Gastrocnemius medialis (tissue), 4 donors: ENCODE measurements around the gene FAM162A. TPM values are rescaled to one million over a fixed set of nuclear protein-coding genes. Genes with fewer than 3 reads are reported as not detected.

ENCODE experiments used
- ATAC-seq, 2 donors: fragments of 150-250 bp; one replicate each; pipeline ENCODE4 v1.9.1; 2016
- DNase-seq, 2 donors: peaks; one replicate each; pipeline ENCODE4 v3.0.0-alpha.2; 2019
- H3K27ac ChIP-seq, 4 donors: fragments of 200-600 bp; sonication (generic); 1 replicate in 1 of 4; 2 replicates in 3 of 4; pipeline ENCODE4 v1.5.1; 2016 to 2018; ENCODE audit warnings: mild to moderate bottlenecking in 2 of 4, moderate library complexity in 1 of 4
- H3K27me3 ChIP-seq, 3 donors: fragments of 200-600 bp; sonication (generic) in 2 of 3; 1 replicate in 1 of 3; 2 replicates in 2 of 3; pipeline versions ENCODE4 v1.5.1 to v1.6.0; 2016 to 2019; ENCODE audit warnings: mild to moderate bottlenecking in 1 of 3, moderate library complexity in 1 of 3
- H3K36me3 ChIP-seq, 2 donors: fragments of 200-600 bp; sonication (generic) in 1 of 2; one replicate each; pipeline ENCODE4 v1.5.1; 2017 to 2018
- H3K4me1 ChIP-seq, 2 donors: fragments of 200-600 bp; sonication (generic) in 1 of 2; one replicate each; pipeline ENCODE4 v1.5.1; 2016 to 2017; ENCODE audit warnings: mild to moderate bottlenecking in 2 of 2
- H3K4me3 ChIP-seq, 4 donors: fragments of 200-600 bp; sonication (generic) in 3 of 4; 1 replicate in 1 of 4; 2 replicates in 3 of 4; pipeline ENCODE4 v1.5.1; 2016 to 2019; ENCODE audit warnings: mild to moderate bottlenecking in 2 of 4
- H3K9me3 ChIP-seq, 3 donors: fragments of 200-600 bp; sonication (generic) in 2 of 3; 1 replicate in 1 of 3; 2 replicates in 2 of 3; pipeline ENCODE4 v1.5.1; 2016 to 2019
- POLR2A ChIP-seq, 2 donors: fragments of 450-650 bp; IDR thresholded peaks; one replicate each; pipeline ENCODE4 v1.6.1; 2017; ENCODE audit warnings: antibody characterized with exemption in 2 of 2, mild to moderate bottlenecking in 2 of 2, moderate library complexity in 2 of 2
- in situ Hi-C, 4 donors: fragments of 200-750 bp; cut with MboI; loops; one replicate each; pipeline versions ENCODE4 v1.15.0 to v1.8.0; 2017; ENCODE audit warnings: low sequenced_read_pairs in 4 of 4
- intact Hi-C: fragments of 100-400 bp; cut with DNase I; formaldehyde crosslinking; loops from one replicate; pipeline ENCODE4 v1.15.1; 2023; ENCODE audit warnings: low total_unique reads
- total RNA-seq, 4 donors: library from RNA; depleted of rRNA; stranded (reverse); fragments of >200 nt; gene quantifications; one replicate each; pipeline versions ENCODE4 v1.1.0 to v1.2.3, GENCODE V29; 2016
- TF ChIP-seq, protein P1 (sequence below), 5 experiments: fragments of 450-650 bp in 3 of 5; fragments of 200-600 bp in 2 of 5; sonication (generic) in 2 of 5; IDR thresholded peaks in 4 of 5; conservative IDR thresholded peaks in 1 of 5; 1 replicate in 4 of 5; 2 replicates in 1 of 5; pipeline ENCODE4 v1.5.1; 2016 to 2019; ENCODE audit warnings: antibody characterized with exemption in 5 of 5, mild to moderate bottlenecking in 3 of 5, moderate library complexity in 3 of 5

The FAM162A gene
- total RNA-seq, 4 donors from 2014 or later: 18.8 to 52.4 (median 43.3) TPM

GRCh38 chr3:122392868-122393844, 9.2 kb downstream of the FAM162A start:
- DNase-seq (no peak), ATAC-seq (peak in 1 of 2 donors; percentile 37)
- TF ChIP-seq POLR2A (IDR thresholded peaks at IDR 0.05): no peak
- TF ChIP-seq, protein P1, sequence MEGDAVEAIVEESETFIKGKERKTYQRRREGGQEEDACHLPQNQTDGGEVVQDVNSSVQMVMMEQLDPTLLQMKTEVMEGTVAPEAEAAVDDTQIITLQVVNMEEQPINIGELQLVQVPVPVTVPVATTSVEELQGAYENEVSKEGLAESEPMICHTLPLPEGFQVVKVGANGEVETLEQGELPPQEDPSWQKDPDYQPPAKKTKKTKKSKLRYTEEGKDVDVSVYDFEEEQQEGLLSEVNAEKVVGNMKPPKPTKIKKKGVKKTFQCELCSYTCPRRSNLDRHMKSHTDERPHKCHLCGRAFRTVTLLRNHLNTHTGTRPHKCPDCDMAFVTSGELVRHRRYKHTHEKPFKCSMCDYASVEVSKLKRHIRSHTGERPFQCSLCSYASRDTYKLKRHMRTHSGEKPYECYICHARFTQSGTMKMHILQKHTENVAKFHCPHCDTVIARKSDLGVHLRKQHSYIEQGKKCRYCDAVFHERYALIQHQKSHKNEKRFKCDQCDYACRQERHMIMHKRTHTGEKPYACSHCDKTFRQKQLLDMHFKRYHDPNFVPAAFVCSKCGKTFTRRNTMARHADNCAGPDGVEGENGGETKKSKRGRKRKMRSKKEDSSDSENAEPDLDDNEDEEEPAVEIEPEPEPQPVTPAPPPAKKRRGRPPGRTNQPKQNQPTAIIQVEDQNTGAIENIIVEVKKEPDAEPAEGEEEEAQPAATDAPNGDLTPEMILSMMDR (IDR thresholded peaks at IDR 0.05 in 4 of 5, conservative IDR thresholded peaks at IDR 0.05 in 1 of 5): peak; percentile 54 to 83 (median 70)
- Histone ChIP-seq H3K27me3 (no peaks in the 10 kb centered on the region), H3K27ac (peak overlapping the region in 3 of 4 donors; percentile 6 to 29 (median 9)), H3K9me3 (no peaks in the 10 kb centered on the region), H3K4me3 (no peak overlapping the region), H3K4me1 (peaks cover 0 to 23% of the 10 kb centered on the region in 2 donors), H3K36me3 (no peaks in the 10 kb centered on the region)
- intact Hi-C loops: loop anchor here (2.0 to 5.0 kb wide), 2 partner anchors 169 to 288 kb away; partner anchors contain the start of genes DTX3L, PARP14 and PARP9
- in situ Hi-C loops: loop anchor here (5.0 to 25.0 kb wide), 4 partner anchors 282 to 856 kb away; partner anchors contain the start of genes HSPBAP1 (in 1 of the 4), POLQ (in 1 of the 4) and SLC49A4 (in 1 of the 4)

DNA sequence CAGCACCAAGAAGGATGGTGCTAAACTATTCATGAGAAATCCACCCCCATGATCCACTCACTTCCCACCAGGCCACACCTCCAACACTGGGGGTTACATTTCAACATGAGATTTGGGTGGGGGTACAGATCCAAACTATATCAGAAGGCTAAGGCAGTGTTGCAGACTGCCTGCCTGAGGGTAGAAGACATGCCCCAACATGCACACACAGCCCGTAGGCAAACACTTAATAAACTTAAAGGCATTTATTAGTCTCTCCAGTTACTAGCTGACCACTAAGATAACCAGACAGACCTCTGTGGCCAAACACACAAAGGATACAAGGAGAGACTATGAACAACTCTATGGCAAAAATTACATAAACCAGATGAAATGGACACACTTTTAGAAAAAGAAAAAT, 10.2 kb downstream of the FAM162A start:
- Histone ChIP-seq H3K27me3 (no peaks in the 10 kb centered on the region), H3K4me1 (peaks cover 0 to 23% of the 10 kb centered on the region in 2 donors), H3K4me3 (no peak overlapping the region), H3K9me3 (no peaks in the 10 kb centered on the region), H3K36me3 (no peaks in the 10 kb centered on the region), H3K27ac (peak overlapping the region in 1 of 4 donors; percentile 1)
- in situ Hi-C loops (loop anchor here (5.0 to 25.0 kb wide), 4 partner anchors 281 to 857 kb away; partner anchors contain the start of genes HSPBAP1 (in 1 of the 4), POLQ (in 1 of the 4) and SLC49A4 (in 1 of the 4)), intact Hi-C loops (loop anchor here (5.0 kb wide), 1 partner anchor 168 kb away; the partner anchor contains the start of genes DTX3L and PARP9)
- no peak for ATAC-seq
- no peak for TF ChIP-seq POLR2A (IDR thresholded peaks at IDR 0.05)
- TF ChIP-seq, protein P1 (IDR thresholded peaks at IDR 0.05 in 4 of 5, conservative IDR thresholded peaks at IDR 0.05 in 1 of 5): no peak
- no peak for DNase-seq

DNA sequence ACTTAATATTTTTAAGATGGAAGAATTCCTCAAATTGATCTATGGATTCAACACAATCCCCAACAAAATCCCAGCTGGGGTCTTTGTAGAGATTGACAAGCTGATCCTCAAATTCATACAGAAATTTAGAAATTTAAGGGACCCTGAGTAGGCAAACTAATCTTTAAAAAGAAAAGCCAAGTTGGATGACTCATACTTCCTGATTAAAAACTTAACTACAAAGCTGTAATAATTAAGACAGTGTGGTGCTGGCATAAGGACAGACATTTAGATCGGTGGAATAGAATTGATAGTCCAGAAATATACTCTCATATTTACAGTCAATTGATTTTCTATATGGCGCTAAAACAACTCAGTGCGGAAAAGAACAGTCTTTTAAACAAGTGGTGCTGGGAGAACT, 11.6 kb downstream of the FAM162A start:
- peaks cover 0 to 23% of the 10 kb centered on the region in 2 donors for H3K4me1 ChIP-seq
- H3K36me3 ChIP-seq: no peaks in the 10 kb centered on the region
- TF ChIP-seq POLR2A (IDR thresholded peaks at IDR 0.05): no peak
- TF ChIP-seq, protein P1 (IDR thresholded peaks at IDR 0.05 in 4 of 5, conservative IDR thresholded peaks at IDR 0.05 in 1 of 5): no peak
- H3K27me3 ChIP-seq: no peaks in the 10 kb centered on the region
- intact Hi-C loops: no loop called here
- ATAC-seq: no peak
- H3K4me3 ChIP-seq: no peak overlapping the region
- in situ Hi-C loops: loop anchor here in 2 of 4 donors (10.0 to 25.0 kb wide), 3 partner anchors 279 to 858 kb away; partner anchors contain the start of genes HSPBAP1 (in 1 of the 2), POLQ (in 1 of the 2) and SLC49A4 (in 1 of the 2)
- H3K27ac ChIP-seq: no peak overlapping the region
- no peaks in the 10 kb centered on the region for H3K9me3 ChIP-seq
- no peak for DNase-seq

DNA sequence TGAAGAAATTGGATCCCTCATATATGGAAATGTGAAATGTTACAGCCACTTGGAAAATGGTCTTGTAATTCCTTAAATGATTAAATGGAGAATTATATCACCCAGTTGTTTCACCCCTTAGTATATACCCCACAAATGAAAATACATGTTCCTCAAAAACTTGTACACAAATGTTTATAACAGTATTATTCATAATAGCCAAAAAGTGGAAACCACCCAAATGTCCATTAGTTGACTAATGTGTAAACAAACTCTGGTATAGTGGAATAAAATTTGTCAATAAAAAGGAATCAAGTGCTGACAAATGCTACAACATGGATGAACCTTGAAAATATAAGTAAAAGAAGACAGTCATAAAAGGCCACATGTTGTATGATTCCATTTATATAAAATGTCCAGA, 12.5 kb downstream of the FAM162A start:
- Histone ChIP-seq H3K4me1 (peaks cover 0 to 22% of the 10 kb centered on the region in 2 donors), H3K36me3 (no peaks in the 10 kb centered on the region), H3K27me3 (no peaks in the 10 kb centered on the region), H3K4me3 (no peak overlapping the region), H3K27ac (no peak overlapping the region), H3K9me3 (no peaks in the 10 kb centered on the region)
- ATAC-seq: no peak
- no peak for TF ChIP-seq POLR2A (IDR thresholded peaks at IDR 0.05)
- TF ChIP-seq, protein P1 (IDR thresholded peaks at IDR 0.05 in 4 of 5, conservative IDR thresholded peaks at IDR 0.05 in 1 of 5): no peak
- intact Hi-C loops (no loop called here), in situ Hi-C loops (loop anchor here in 2 of 4 donors (10.0 to 25.0 kb wide), 3 partner anchors 278 to 859 kb away; partner anchors contain the start of genes HSPBAP1 (in 1 of the 2), POLQ (in 1 of the 2) and SLC49A4 (in 1 of the 2))
- DNase-seq: no peak
